Omental fat pad (tissue), 4 donors: ENCODE measurements around the gene DNAJB13. TPM values are rescaled to one million over a fixed set of nuclear protein-coding genes. Genes with fewer than 3 reads are reported as not detected.

Experiments
- ATAC-seq: fragments of 150-250 bp; one replicate; pipeline ENCODE4 v1.9.1; 2016; ENCODE audit warnings: mild to moderate bottlenecking, moderate library complexity; ENCODE audit not compliant: low FRiP score
- DNase-seq: peaks from one replicate; pipeline ENCODE4 v3.0.0-alpha.2; 2019; ENCODE audit warnings: low spot score
- total RNA-seq, 4 donors: library from RNA; depleted of rRNA; stranded (reverse); fragments of >200 nt; gene quantifications; one replicate each; pipeline ENCODE4 v1.1.0, GENCODE V29; 2016
- TF ChIP-seq, protein P1 (sequence below), 3 donors: fragments of 450-650 bp; IDR thresholded peaks; one replicate each; pipeline ENCODE4 v1.5.1; 2016 to 2017; ENCODE audit warnings: antibody characterized with exemption in 3 of 3, mild to moderate bottlenecking in 3 of 3, moderate library complexity in 2 of 3

DNAJB13 gene
- total RNA-seq, 4 donors from 2014 or later, result not detected

DNA sequence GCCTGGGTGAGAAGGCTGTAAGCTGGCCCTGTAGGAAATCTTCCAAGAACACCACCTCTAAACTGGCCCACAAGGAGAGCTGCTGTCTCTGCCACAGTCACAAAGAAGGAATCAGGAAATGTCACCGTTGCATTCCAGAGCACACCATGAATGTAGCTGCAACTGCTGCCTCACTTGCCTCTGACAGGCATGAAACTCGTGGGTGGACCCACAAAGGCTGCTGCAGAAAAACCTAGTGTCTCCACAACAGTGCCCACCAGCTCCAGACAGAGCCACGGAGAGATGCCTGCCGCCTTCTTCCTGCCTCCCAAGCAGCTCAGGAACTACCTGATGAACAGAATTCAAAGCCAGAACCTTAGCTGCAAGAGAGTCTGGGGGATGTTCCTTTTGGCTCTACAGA lies 10.5 kb downstream of the DNAJB13 start:
- TF ChIP-seq, protein P1, sequence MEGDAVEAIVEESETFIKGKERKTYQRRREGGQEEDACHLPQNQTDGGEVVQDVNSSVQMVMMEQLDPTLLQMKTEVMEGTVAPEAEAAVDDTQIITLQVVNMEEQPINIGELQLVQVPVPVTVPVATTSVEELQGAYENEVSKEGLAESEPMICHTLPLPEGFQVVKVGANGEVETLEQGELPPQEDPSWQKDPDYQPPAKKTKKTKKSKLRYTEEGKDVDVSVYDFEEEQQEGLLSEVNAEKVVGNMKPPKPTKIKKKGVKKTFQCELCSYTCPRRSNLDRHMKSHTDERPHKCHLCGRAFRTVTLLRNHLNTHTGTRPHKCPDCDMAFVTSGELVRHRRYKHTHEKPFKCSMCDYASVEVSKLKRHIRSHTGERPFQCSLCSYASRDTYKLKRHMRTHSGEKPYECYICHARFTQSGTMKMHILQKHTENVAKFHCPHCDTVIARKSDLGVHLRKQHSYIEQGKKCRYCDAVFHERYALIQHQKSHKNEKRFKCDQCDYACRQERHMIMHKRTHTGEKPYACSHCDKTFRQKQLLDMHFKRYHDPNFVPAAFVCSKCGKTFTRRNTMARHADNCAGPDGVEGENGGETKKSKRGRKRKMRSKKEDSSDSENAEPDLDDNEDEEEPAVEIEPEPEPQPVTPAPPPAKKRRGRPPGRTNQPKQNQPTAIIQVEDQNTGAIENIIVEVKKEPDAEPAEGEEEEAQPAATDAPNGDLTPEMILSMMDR (IDR thresholded peaks at IDR 0.05), result no peak
- no peak for DNase-seq
- no peak for ATAC-seq

DNA sequence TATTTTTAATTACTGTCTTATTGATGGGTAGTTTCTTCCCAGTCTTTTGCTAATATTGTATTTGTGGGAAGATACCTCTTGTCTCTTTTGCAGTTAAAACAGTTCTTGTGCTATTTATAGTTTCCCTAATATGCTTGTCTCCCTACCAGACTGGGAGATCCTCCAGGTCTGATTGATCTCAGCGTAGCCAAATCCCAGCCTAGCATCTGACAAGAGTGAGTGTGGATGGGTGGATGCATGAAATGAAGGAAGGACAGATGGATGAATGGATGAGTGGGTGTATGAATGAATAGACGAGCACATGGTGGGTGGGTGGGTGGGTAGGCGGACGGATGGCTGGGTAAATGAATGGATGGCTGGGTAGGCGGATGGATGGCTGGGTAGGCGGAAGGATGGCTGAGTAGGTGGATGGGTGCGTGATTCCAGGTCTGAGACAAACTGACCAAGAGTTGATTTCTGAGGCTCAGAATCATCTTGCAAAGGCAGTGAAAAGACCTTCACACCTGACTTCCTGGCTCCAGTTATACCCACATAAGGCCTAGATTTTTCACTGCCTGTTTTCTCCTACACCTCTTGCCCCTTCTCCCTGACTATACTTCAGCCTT lies 11.4 kb downstream of the DNAJB13 start:
- ATAC-seq, result no peak
- no peak for DNase-seq

DNA sequence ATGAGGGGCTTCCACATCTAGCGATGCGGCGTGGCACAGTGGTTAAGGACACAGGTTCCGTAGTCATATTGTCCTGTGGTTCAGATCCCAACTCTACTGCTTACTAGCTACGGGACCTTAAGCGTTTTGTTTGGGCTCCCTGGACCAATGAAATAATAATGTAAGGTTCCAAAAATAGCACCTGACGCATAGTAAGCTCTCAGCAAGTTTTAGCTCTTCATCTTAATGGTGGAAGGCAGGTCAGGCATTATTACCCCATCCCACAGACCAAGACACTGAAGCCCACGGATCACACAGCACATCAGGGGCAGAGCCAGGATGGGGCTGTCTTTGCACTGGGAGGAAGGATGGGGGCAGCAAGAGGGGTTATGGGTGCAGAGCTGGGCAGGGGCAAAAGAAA lies 13.0 kb downstream of the DNAJB13 start:
- ATAC-seq (no peak), DNase-seq (no peak)
- TF ChIP-seq, protein P1 (IDR thresholded peaks at IDR 0.05), result no peak

More for the DNA sequence above, 11.4 kb downstream of the DNAJB13 start:
- TF ChIP-seq, protein P1 (IDR thresholded peaks at IDR 0.05), result no peak

DNA sequence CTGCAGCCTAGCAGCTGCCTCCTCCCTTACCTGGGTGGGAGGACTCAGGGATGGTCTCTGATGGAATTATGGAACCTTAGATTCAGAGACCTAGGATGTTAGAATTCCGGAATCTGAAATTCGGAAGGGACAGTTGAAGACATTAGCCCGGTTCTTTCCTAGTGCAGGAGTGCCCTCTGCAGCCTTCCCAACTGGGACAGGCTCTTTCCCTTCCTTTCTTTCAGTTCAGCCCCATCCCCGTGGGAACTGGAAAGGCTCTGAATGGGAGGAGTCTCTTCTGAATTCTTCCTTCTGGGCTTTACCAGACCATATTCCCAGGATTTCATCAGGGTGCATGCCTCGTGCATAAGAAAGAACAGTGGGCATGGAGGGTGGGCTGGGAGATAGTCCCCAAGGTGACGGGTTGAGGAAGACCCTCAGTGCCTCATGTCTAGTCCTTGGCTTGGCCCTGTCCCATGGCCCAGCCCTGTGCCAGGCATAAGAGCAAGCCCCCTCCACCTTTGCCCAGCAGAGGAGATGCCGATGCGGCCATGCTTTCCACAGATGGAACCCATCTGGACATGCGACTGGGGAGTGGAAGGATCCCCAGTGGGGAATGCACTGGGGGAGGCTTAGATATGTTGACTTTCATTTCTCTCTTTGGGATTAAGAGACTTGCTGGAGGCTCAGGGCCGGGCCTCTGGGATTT lies 14.4 kb downstream of the DNAJB13 start:
- ATAC-seq, result no peak
- no peak for DNase-seq

DNA sequence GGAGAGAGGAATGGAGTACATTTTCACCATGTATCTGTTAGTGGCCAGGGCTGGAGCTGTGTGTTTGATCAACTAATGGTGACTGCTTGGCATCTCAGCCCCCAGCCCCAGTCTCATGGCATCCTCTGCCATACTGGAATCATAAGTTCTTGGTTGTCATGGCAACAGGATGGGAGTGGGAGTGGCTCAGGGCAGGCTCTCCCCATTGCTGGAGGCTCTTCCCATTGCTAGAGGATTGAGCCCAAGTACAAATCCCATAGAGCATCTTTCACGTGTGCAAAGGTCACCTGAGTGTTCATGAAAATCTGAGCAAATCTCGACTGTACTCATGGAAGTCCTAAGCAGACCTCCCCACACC lies 14.9 kb downstream of the DNAJB13 start:
- TF ChIP-seq, protein P1 (IDR thresholded peaks at IDR 0.05), result no peak
- DNase-seq (no peak), ATAC-seq (no peak)

More for the DNA sequence above, 14.4 kb downstream of the DNAJB13 start:
- TF ChIP-seq, protein P1 (IDR thresholded peaks at IDR 0.05), result no peak

DNA sequence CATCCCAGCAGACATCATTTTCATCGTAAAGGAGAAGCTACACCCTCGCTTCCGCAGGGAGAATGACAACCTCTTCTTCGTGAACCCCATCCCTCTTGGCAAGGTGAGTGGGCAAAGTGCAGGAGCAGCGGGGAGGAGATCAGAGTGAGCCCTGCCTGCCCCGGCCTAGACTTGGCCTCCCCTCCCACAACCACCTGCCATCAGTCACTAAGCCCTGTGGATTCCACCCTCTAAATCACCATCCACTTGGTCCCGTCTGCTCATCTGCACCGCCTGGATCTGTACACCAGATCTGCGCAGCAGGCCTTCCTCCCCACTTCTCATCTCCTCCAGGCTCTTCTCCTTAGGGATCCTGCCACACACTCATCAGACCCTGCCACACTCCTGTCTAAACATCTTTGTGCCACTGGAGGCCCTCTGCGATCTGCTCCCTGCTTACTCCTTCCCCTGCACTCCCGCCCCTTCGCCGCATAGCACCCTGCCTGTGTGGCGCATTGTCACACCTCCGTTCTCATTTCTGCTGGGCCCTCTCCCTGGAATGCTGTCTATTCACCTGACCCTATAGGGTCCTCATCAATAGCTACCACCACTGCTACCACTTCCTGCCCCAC lies 17.6 kb downstream of the DNAJB13 start:
- DNase-seq (no peak), ATAC-seq (no peak)

More for the DNA sequence above, 17.6 kb downstream of the DNAJB13 start:
- TF ChIP-seq, protein P1 (IDR thresholded peaks at IDR 0.05), result no peak
